KMS-11 (cell line): ENCODE data around the gene NLK.

ENCODE experiments used
- H2AFZ ChIP-seq: fragments of 200-600 bp; sonication (generic); 2 replicates; pipeline ENCODE4 v1.6.1; 2016; ENCODE audit warnings: antibody characterized with exemption, mixed run types, low read depth
- H3K27ac ChIP-seq: fragments of 200-600 bp; sonication (generic); 2 replicates; pipeline ENCODE4 v1.6.1; 2016; ENCODE audit warnings: mild to moderate bottlenecking, mixed run types
- H3K27me3 ChIP-seq: fragments of 200-600 bp; sonication (generic); 2 replicates; pipeline ENCODE4 v1.6.1; 2017; ENCODE audit warnings: mild to moderate bottlenecking, low read depth, mixed run types, moderate library complexity; ENCODE audit not compliant: insufficient read depth
- H3K36me3 ChIP-seq: fragments of 200-600 bp; sonication (generic); 2 replicates; pipeline ENCODE4 v1.6.1; 2017; ENCODE audit warnings: mild to moderate bottlenecking, mixed run types; ENCODE audit not compliant: insufficient read depth
- H3K4me1 ChIP-seq: fragments of 200-600 bp; sonication (generic); 2 replicates; pipeline ENCODE4 v1.6.1; 2016; ENCODE audit warnings: mild to moderate bottlenecking, low read depth, mixed run types; ENCODE audit not compliant: poor library complexity, severe bottlenecking
- H3K4me2 ChIP-seq: fragments of 200-600 bp; sonication (generic); 2 replicates; pipeline ENCODE4 v1.7.0; 2016; ENCODE audit warnings: mild to moderate bottlenecking, mixed run types
- H3K4me3 ChIP-seq: fragments of 200-600 bp; sonication (generic); IDR thresholded peaks from 2 replicates; pipeline ENCODE4 v1.6.1; 2017; ENCODE audit warnings: low read depth, low read length, mixed read lengths; ENCODE audit not compliant: insufficient read depth
- H3K79me2 ChIP-seq: fragments of 200-600 bp; sonication (generic); 2 replicates; pipeline ENCODE4 v1.6.1; 2016; ENCODE audit warnings: low read depth, mixed run types; ENCODE audit not compliant: insufficient read depth
- H3K9ac ChIP-seq: fragments of 200-600 bp; sonication (generic); 2 replicates; pipeline ENCODE4 v1.6.1; 2016; ENCODE audit warnings: mild to moderate bottlenecking, mixed run types
- H4K20me1 ChIP-seq: fragments of 200-600 bp; sonication (generic); 2 replicates; pipeline ENCODE4 v1.6.1; 2016; ENCODE audit warnings: mild to moderate bottlenecking, mixed run types; ENCODE audit not compliant: insufficient read depth
- CTCF ChIP-seq: fragments of 200-600 bp; sonication (generic); conservative IDR thresholded peaks from 2 replicates; pipeline ENCODE4 v1.6.1; 2017; ENCODE audit warnings: low read depth, mild to moderate bottlenecking, antibody characterized with exemption, low read length, moderate library complexity, mixed read lengths

Gene NLK

GRCh38 chr17:28221751-28222414 lies 179.4 kb downstream of the NLK start:
- Histone ChIP-seq H3K79me2 (no peaks in the 10 kb centered on the region), H3K27me3 (no peaks in the 10 kb centered on the region), H3K4me3 (no peak overlapping the region), H2AFZ (no peak overlapping the region), H4K20me1 (no peaks in the 10 kb centered on the region), H3K4me2 (no peak overlapping the region), H3K4me1 (no peaks in the 10 kb centered on the region), H3K27ac (no peak overlapping the region), H3K36me3 (no peaks in the 10 kb centered on the region), H3K9ac (no peak overlapping the region)
- no peak for TF ChIP-seq CTCF

GRCh38 chr17:28225271-28225670 lies 182.8 kb downstream of the NLK start:
- no peak for TF ChIP-seq CTCF
- H3K4me1 ChIP-seq: no peaks in the 10 kb centered on the region
- H2AFZ ChIP-seq: no peak overlapping the region
- no peak overlapping the region for H3K4me2 ChIP-seq
- no peak overlapping the region for H3K27ac ChIP-seq
- no peaks in the 10 kb centered on the region for H3K79me2 ChIP-seq
- H3K9ac ChIP-seq: no peak overlapping the region
- no peaks in the 10 kb centered on the region for H3K36me3 ChIP-seq
- no peak overlapping the region for H3K4me3 ChIP-seq
- no peaks in the 10 kb centered on the region for H3K27me3 ChIP-seq
- H4K20me1 ChIP-seq: no peaks in the 10 kb centered on the region

GRCh38 chr17:28225867-28226266 lies 183.4 kb downstream of the NLK start:
- Histone ChIP-seq H3K4me2 (no peak overlapping the region), H3K4me3 (no peak overlapping the region), H3K27ac (no peak overlapping the region), H4K20me1 (no peaks in the 10 kb centered on the region), H2AFZ (no peak overlapping the region), H3K79me2 (no peaks in the 10 kb centered on the region), H3K4me1 (no peaks in the 10 kb centered on the region), H3K27me3 (no peaks in the 10 kb centered on the region), H3K36me3 (no peaks in the 10 kb centered on the region), H3K9ac (no peak overlapping the region)
- TF ChIP-seq CTCF: no peak

- no peaks in the 10 kb centered on the region for H3K36me3 ChIP-seq
- no peak overlapping the region for H3K27ac ChIP-seq
- no peaks in the 10 kb centered on the region for H3K79me2 ChIP-seq
- no peak overlapping the region for H3K4me2 ChIP-seq
- no peak overlapping the region for H3K9ac ChIP-seq
- no peaks in the 10 kb centered on the region for H3K4me1 ChIP-seq
- H3K4me3 ChIP-seq: no peak overlapping the region
- no peaks in the 10 kb centered on the region for H3K27me3 ChIP-seq
- no peaks in the 10 kb centered on the region for H4K20me1 ChIP-seq
- no peak overlapping the region for H2AFZ ChIP-seq
- no peak for TF ChIP-seq CTCF
Measured at GRCh38 chr17:28226563-28227315, 184.3 kb downstream of the NLK start.
